HepG2 (cell line): ENCODE data around the gene USP7. TPM values are rescaled to one million over a fixed set of nuclear protein-coding genes. Genes with fewer than 3 reads are reported as not detected.

ENCODE experiments used
- CBX2 ChIP-seq, 2 experiments: fragments of 200-600 bp in 1 of 2; sonication (generic); formaldehyde crosslinking in 1 of 2; IDR thresholded peaks; 2 replicates each; pipeline versions ENCODE4 v1.7.0 to v1.8.1; 2018 to 2022; ENCODE audit warnings: low read depth in 2 of 2, low read length in 1 of 2, mild to moderate bottlenecking in 1 of 2, missing genetic modification reagents in 1 of 2
- CBX5 ChIP-seq: sonication (generic); formaldehyde crosslinking; IDR thresholded peaks from 2 replicates; pipeline ENCODE4 v1.4.0; 2020; ENCODE audit warnings: missing genetic modification reagents, borderline replicate concordance
- GPN1 ChIP-seq: sonication (generic); formaldehyde crosslinking; IDR thresholded peaks from 2 replicates; pipeline ENCODE4 v1.5.1; 2020; ENCODE audit warnings: missing genetic modification reagents, borderline replicate concordance
- HOXA3 ChIP-seq: sonication (generic); formaldehyde crosslinking; IDR thresholded peaks from 2 replicates; pipeline ENCODE4 v1.5.0; 2020; ENCODE audit warnings: missing genetic modification reagents
- KLF16 ChIP-seq, 2 experiments: sonication (generic) in 1 of 2; formaldehyde crosslinking in 1 of 2; IDR thresholded peaks; 2 replicates each; pipeline versions ENCODE4 v1.6.1 to v1.8.0; 2016 to 2023; ENCODE audit warnings: missing genetic modification reagents in 2 of 2, missing compliant biosample characterization in 1 of 2
- PHB2 ChIP-seq: fragments of 450-650 bp; IDR thresholded peaks from 2 replicates; pipeline ENCODE4 v1.6.1; 2018; ENCODE audit not compliant: partially characterized antibody
- PHF20 ChIP-seq: sonication (generic); formaldehyde crosslinking; IDR thresholded peaks from 2 replicates; pipeline ENCODE4 v1.5.0; 2020; ENCODE audit warnings: mild to moderate bottlenecking, missing genetic modification reagents
- SETDB1 ChIP-seq: sonication (generic); formaldehyde crosslinking; IDR thresholded peaks from 2 replicates; pipeline ENCODE4 v1.5.1; 2020; ENCODE audit warnings: missing genetic modification reagents, mild to moderate bottlenecking, borderline replicate concordance
- SMAD3 ChIP-seq: sonication (generic); formaldehyde crosslinking; IDR thresholded peaks from 2 replicates; pipeline ENCODE4 v1.4.0; 2020; ENCODE audit warnings: missing genetic modification reagents
- TIGD3 ChIP-seq: sonication (generic); formaldehyde crosslinking; IDR thresholded peaks from 2 replicates; pipeline ENCODE4 v1.5.1; 2020; ENCODE audit warnings: mild to moderate bottlenecking, missing genetic modification reagents, borderline replicate concordance
- TRIM24 ChIP-seq: sonication (generic); formaldehyde crosslinking; IDR thresholded peaks from 2 replicates; pipeline ENCODE4 v1.8.0; 2022; ENCODE audit warnings: mild to moderate bottlenecking, missing genetic modification reagents
- ZKSCAN8 ChIP-seq: IDR thresholded peaks from 2 replicates; pipeline ENCODE4 v1.6.1; 2016; ENCODE audit warnings: borderline replicate concordance, missing genetic modification reagents, missing compliant biosample characterization
- ZNF124 ChIP-seq: sonication (generic); formaldehyde crosslinking; IDR thresholded peaks from 2 replicates; pipeline ENCODE4 v1.4.0; 2020; ENCODE audit warnings: missing genetic modification reagents
- ZNF30 ChIP-seq: sonication (generic); formaldehyde crosslinking; IDR thresholded peaks from 2 replicates; pipeline ENCODE4 v1.5.0; 2020; ENCODE audit warnings: mild to moderate bottlenecking, missing genetic modification reagents
- ZNF350 ChIP-seq: sonication (generic); formaldehyde crosslinking; IDR thresholded peaks from 2 replicates; pipeline ENCODE4 v1.4.0; 2020; ENCODE audit warnings: mild to moderate bottlenecking, low read depth, missing genetic modification reagents, borderline replicate concordance
- ZNF383 ChIP-seq: sonication (generic); formaldehyde crosslinking; IDR thresholded peaks from 2 replicates; pipeline ENCODE4 v1.4.0; 2020; ENCODE audit warnings: missing genetic modification reagents, mild to moderate bottlenecking, borderline replicate concordance
- ZNF460 ChIP-seq: sonication (generic); formaldehyde crosslinking; IDR thresholded peaks from 2 replicates; pipeline ENCODE4 v1.5.1; 2020; ENCODE audit warnings: missing genetic modification reagents, mild to moderate bottlenecking, borderline replicate concordance
- ZNF543 ChIP-seq: sonication (generic); formaldehyde crosslinking; IDR thresholded peaks from 2 replicates; pipeline ENCODE4 v1.4.0; 2020; ENCODE audit warnings: mild to moderate bottlenecking, missing genetic modification reagents
- ZNF550 ChIP-seq: sonication (generic); formaldehyde crosslinking; IDR thresholded peaks from 2 replicates; pipeline ENCODE4 v1.4.0; 2020; ENCODE audit warnings: mild to moderate bottlenecking, missing genetic modification reagents, borderline replicate concordance
- ZNF704 ChIP-seq: sonication (generic); formaldehyde crosslinking; IDR thresholded peaks from 2 replicates; pipeline ENCODE4 v1.8.1; 2023; ENCODE audit warnings: mild to moderate bottlenecking, inconsistent platforms, moderate library complexity, missing genetic modification reagents, borderline replicate concordance
- ZNF775 ChIP-seq: sonication (generic); formaldehyde crosslinking; IDR thresholded peaks from 2 replicates; pipeline ENCODE4 v1.4.0; 2020; ENCODE audit warnings: missing genetic modification reagents, mild to moderate bottlenecking, moderate library complexity, borderline replicate concordance
- ZNF777 ChIP-seq: sonication (generic); formaldehyde crosslinking; IDR thresholded peaks from 2 replicates; pipeline ENCODE4 v1.4.0; 2020; ENCODE audit warnings: missing genetic modification reagents
- ZSCAN22 ChIP-seq: sonication (generic); formaldehyde crosslinking; IDR thresholded peaks from 2 replicates; pipeline ENCODE4 v1.4.0; 2020; ENCODE audit warnings: mild to moderate bottlenecking, missing genetic modification reagents
- polyA plus RNA-seq, 8 experiments: library from polyadenylated mRNA; depleted of rRNA in 3 of 8; stranded (reverse) in 7 of 8; unstranded in 1 of 8; fragments of >200 nt; fragmentation: Illumina TruSeq in 4 of 8; extraction: Trizol in 4 of 8; gene quantifications; 2 replicates each; pipeline versions ENCODE4 v1.2.1 to v1.2.3, GENCODE V29; 2011 to 2016; ENCODE audit warnings: low read depth in 4 of 8, missing spikeins in 1 of 8, mixed read lengths in 1 of 8; ENCODE audit not compliant: insufficient read depth in 1 of 8
- total RNA-seq, 5 experiments: library from RNA; depleted of rRNA; stranded (reverse); fragments of >200 nt; fragmentation: Illumina TruSeq; extraction: Trizol; gene quantifications; 2 replicates each; pipeline ENCODE4 v1.2.3, GENCODE V29; 2016; ENCODE audit warnings: low read depth in 1 of 5
- TF ChIP-seq, protein P1 (sequence below): sonication (generic); formaldehyde crosslinking; IDR thresholded peaks from 2 replicates; pipeline ENCODE4 v1.5.1; 2020; ENCODE audit warnings: mild to moderate bottlenecking, moderate library complexity, missing genetic modification reagents

Gene USP7
- total and polyA plus RNA-seq, 2 of the 13 experiments (the other 11 are each of a cell fraction or from before 2014, with no cell fraction given), result 52.5 to 173 TPM

DNA sequence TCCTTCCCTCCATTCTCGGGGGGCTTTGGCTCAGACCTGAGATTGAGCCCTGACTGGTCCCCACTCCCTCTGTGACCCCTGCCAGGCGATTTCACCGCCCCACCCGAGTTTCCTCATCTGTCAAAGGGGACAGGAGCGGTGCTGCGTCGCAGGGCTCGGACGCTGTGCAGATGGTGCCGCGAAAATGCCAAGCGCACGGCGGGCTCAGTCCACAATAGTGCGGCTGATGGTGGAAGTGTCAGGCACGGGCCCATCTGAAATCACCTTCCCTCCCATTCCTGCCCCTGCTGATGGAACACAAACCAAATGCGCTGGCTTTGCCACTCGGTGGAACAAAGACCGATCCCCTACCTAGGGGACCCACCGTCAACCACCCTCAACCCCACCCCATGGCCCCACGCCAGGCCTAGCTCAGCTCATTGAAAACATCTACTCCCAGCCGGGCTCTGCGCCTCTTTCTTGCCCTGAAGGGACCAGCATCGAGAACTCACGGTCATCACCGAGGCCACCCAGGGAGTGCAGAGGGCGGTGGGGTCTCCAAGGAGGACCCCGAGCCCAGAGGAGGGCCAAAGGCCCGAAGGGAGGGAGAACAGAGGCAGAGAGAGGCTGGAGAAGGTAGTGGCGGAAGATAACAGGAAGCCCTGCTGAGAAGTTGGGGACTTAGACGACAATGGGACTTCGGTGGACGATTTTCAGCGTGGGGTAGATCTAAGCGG is 96.3 kb downstream of the USP7 start (continued):
- TF ChIP-seq ZNF775 (CRISPR knock-in tag), result no peak
- TF ChIP-seq ZSCAN22 (CRISPR knock-in tag), result no peak; the same call in 1 of the 2 replicates
- TF ChIP-seq ZNF124 (CRISPR knock-in tag), result no peak
- no peak for TF ChIP-seq PHB2
- no peak; the same call in 1 of the 2 replicates for TF ChIP-seq ZNF550
- no peak for TF ChIP-seq ZKSCAN8 (CRISPR knock-in tag)
- no peak for TF ChIP-seq TRIM24 (CRISPR knock-in tag)
- 0 out of 2 replicates have a peak, but pooled peaks have one; percentile 14 for TF ChIP-seq ZNF383 (CRISPR knock-in tag)
- 0 out of 2 replicates have a peak, but pooled peaks have one; percentile 27 for TF ChIP-seq TIGD3 (CRISPR knock-in tag)
- TF ChIP-seq KLF16 (CRISPR knock-in tag; IDR thresholded peaks at IDR 0.05), result no peak
- TF ChIP-seq, protein P1, sequence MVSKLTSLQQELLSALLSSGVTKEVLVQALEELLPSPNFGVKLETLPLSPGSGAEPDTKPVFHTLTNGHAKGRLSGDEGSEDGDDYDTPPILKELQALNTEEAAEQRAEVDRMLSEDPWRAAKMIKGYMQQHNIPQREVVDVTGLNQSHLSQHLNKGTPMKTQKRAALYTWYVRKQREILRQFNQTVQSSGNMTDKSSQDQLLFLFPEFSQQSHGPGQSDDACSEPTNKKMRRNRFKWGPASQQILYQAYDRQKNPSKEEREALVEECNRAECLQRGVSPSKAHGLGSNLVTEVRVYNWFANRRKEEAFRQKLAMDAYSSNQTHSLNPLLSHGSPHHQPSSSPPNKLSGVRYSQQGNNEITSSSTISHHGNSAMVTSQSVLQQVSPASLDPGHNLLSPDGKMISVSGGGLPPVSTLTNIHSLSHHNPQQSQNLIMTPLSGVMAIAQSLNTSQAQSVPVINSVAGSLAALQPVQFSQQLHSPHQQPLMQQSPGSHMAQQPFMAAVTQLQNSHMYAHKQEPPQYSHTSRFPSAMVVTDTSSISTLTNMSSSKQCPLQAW (CRISPR knock-in tag), result peak; percentile 60
- no peak for TF ChIP-seq SMAD3
- no peak for TF ChIP-seq CBX2 (IDR thresholded peaks at IDR 0.05; ENCODE audit: low read depth, low read length)
- TF ChIP-seq CBX2 (CRISPR knock-in tag; IDR thresholded peaks at IDR 0.05; ENCODE audit: low read depth), result no peak
- no peak for TF ChIP-seq ZNF460 (CRISPR knock-in tag)
- TF ChIP-seq HOXA3 (CRISPR knock-in tag), result no peak
- TF ChIP-seq ZNF30 (CRISPR knock-in tag), result no peak
- TF ChIP-seq ZNF350, result no peak
- TF ChIP-seq CBX5 (CRISPR knock-in tag), result no peak
- TF ChIP-seq ZNF704 (CRISPR knock-in tag), result no peak
- peak; percentile 22; the same call in 1 of the 2 replicates for TF ChIP-seq ZNF543 (CRISPR knock-in tag)
- no peak for TF ChIP-seq PHF20 (CRISPR knock-in tag)
- peak; percentile 55 for TF ChIP-seq ZNF777
- TF ChIP-seq GPN1, result peak; percentile 17; the same call in 1 of the 2 replicates
- TF ChIP-seq SETDB1 (CRISPR knock-in tag), result no peak
